SK-MEL-5 (cell line): ENCODE measurements around the gene NPFFR1. TPM values are rescaled to one million over a fixed set of nuclear protein-coding genes. Genes with fewer than 3 reads are reported as not detected.
A peak's percentile ranks its signal among the peaks of the same experiment; 100 is the strongest.

ENCODE experiments used
- DNase-seq: peaks from one replicate; pipeline ENCODE4 v3.0.0-alpha.2; 2016; ENCODE audit warnings: low read depth, low spot score
- in situ Hi-C: cut with HindIII; loops from 2 replicates; pipeline ENCODE4 v1.10.0; 2016; ENCODE audit warnings: low sequenced_read_pairs, high pct_unique_total_duplicates, low pct_unique_long_range_greater_than_20kb
- small RNA-seq, 2 experiments: library from RNA; depleted of rRNA; stranded (forward); fragments of <200 nt; gene quantifications; one replicate each; pipeline ENCODE3, GENCODE V24; 2014
- total RNA-seq: library from RNA; depleted of rRNA; stranded (reverse); fragments of >200 nt; shearing (Covaris generic); gene quantifications from 2 replicates; pipeline ENCODE4 v1.2.3, GENCODE V29; 2014; rRNA removed

Gene NPFFR1
- total RNA-seq, 1 experiment from 2014 or later = not detected

DNA sequence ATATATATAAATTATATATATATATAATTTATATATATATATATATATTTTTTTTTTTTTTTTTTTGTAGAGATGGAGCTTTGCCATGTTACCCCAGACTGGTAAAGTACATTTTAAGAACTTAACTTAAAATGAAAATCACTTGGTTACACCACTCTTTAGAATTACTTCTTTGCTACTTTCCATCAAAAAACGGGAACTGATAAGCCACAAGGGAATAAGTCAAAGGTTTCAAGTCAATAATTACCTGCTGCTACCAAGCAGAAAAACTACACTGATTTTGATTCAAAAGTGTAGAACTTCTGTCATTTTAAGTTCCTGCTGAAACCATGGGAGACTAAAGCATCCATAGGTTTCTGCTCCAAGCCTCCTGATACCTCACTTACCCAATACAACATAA is 62.8 kb downstream of the NPFFR1 start:
- in situ Hi-C loops = no loop called here
- no peak for DNase-seq

- no peak for DNase-seq
- in situ Hi-C loops = no loop called here
These were observed 70.9 kb downstream of the NPFFR1 start for GRCh38 chr10:70212879-70213278.

DNA sequence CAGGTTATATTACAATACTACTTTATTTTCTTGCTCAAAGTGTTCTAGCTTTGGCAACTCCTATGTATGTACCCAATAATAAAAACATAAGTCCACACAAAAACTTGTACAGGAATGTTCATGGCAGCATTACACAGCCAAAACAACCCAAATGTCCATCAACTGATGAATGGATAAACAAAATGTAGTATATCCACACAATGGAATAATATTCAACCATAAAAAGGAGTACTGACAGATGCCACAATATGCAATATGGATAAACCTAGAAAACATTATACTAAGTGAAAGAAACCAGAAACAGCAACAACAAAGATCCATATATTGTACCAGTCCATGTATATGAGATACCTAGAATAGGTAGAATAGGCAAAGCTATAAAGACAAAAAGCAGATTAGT is 71.5 kb downstream of the NPFFR1 start:
- in situ Hi-C loops = no loop called here
- no peak for DNase-seq

DNA sequence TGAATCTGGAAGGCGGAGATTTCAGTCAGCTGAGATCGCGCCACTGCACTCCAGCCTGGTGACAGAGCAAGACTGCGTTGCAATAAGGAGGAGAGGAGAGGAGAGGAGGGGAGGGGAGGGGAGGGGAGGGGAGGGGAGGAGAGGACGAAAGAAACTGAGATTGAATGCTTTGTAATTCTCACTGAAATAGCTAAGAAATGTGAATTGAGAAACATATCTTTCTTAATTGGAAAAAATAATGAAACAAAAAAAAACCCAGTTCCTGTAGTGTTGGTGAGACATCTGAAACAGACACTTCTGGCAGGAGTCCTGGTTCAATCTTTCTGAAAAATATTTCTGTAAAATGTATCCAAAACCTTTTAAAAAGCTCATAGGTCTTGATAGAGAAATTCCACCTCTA is 77.0 kb downstream of the NPFFR1 start:
- DNase-seq = no peak
- in situ Hi-C loops = no loop called here

DNA sequence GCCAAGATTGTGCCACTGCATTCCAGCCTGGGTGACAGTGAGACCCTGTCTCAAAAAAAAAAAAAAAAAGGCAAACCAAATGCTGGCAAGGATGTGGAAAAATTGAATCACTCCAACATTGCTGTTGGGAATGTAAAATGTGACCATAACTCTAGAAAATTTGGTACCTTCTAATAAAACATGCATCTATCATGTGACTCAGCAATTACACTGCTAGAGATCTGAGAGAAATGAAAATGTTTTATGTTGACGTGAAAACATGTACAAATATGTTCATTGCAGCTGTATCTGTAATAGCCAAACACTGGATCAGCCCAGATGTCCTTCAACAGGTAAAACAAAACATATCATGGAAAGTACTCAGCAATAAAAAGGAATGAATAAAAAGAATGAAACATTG is 82.7 kb downstream of the NPFFR1 start:
- in situ Hi-C loops = no loop called here
- no peak for DNase-seq

- in situ Hi-C loops = no loop called here
- peak; percentile 29 for DNase-seq
These were observed 84.9 kb downstream of the NPFFR1 start for GRCh38 chr10:70198696-70199466.

Small RNA genes lying within 50 kb of the gene (small RNA-seq; reads per million reads assigned to genes)
- 0 reads per million in 2 experiments for gene RPS25P9

Other genes starting within 250 kb of the NPFFR1 start
- 3.3 and 3.8 TPM in 2 replicates for gene MACROH2A2, start 231.2 kb downstream of the NPFFR1 start, total RNA-seq
- gene AIFM2, start 151.2 kb downstream of the NPFFR1 start, total RNA-seq = 8.1 and 8.2 TPM in 2 replicates
- 22.7 and 24.4 TPM in 2 replicates for gene TYSND1, start 137.3 kb downstream of the NPFFR1 start, total RNA-seq
- gene SAR1A, start 113.5 kb downstream of the NPFFR1 start, total RNA-seq = 71.4 and 73.2 TPM in 2 replicates
- 157 and 183 TPM in 2 replicates for gene PPA1, start 50.6 kb downstream of the NPFFR1 start, total RNA-seq
- gene LRRC20, start 98.6 kb upstream of the NPFFR1 start, total RNA-seq = 4.8 and 6.0 TPM in 2 replicates
- gene EIF4EBP2, start 120.1 kb upstream of the NPFFR1 start, total RNA-seq = 14.3 and 14.5 TPM in 2 replicates
- gene NODAL, start 157.7 kb upstream of the NPFFR1 start, total RNA-seq = not detected in 2 replicates
- 1.8 and 2.0 TPM in 2 replicates for gene PALD1, start 194.8 kb upstream of the NPFFR1 start, total RNA-seq